Left forelimb (tissue), 1 donor: ENCODE data around the gene CAMK2N1.

Source experiments
- DNase-seq: peaks from one replicate; pipeline ENCODE4 v3.0.0-alpha.2; 2018; ENCODE audit warnings: low spot score

The CAMK2N1 gene

DNA sequence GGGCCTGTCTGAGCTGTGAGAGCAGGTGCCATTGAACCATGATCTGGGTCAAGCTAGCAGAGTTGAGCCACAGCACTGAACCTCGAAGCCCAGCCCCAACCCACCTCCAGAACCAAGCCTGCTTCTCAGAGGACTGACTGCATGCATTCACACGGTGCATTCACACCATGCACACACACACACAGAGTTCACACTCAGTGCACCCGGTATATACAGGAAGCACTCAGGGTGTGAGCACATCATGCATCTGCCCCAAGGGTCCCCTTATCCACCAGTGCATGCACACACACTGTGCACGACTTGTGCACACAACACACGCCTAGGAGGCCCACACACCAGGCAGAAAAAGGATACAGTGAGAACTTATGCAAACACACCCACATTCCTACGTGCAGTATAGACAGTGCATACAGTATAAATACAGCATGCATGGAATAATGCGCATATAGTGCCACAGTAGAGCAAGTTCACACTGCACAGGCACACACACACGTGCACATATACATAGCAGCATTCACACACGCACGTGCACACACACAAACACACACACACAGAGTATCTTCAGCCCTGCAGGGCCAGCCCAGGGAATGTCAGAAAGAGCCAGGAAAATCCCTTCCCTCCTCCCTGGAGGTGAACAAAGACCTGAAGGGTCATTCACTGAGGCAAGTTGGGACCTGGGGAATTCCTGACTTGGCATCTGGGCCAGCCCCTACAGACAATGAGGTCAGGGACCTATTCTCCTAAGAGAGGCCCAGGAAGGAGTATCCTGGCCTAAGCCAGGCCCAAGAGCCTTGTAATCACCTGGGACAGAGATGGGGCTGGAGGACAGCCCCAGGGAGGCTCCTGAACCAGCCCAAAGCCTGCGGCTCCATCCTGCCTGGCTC lies 42.1 kb downstream of the CAMK2N1 start:
- DNase-seq = no peak

DNA sequence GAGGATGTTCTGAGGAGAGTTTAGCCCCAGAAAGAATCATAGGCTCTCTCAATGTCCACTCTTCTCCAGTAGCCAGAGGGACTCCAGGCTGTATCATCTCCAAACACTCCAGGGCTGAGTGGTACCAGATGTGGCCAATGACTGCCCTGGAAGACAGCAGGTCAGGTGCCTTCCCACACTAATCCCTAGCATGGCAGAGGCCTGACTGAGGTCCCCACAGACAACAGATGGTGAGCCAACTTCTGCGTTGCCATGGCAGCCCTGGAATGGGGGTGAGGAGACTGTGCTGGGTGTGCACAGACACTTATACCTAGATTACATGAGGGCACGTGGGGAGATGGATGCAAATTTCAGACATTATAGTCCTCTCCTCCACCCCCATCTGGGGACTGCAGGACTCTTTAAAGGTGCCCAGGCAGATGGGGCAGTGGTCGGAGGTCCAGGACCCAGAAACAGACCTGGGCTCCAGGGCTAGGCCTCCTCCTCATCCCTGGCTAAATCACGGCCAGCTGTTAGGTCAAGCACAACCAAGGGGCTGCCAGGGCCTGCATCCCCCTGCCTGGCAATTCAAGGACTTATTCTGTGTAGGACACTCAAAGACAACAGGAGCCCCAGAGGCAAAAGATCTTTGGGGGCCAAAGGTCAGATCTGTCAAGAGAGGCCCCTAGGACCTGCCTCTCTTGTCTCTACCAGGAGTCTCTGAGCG lies 42.9 kb downstream of the CAMK2N1 start:
- DNase-seq = peak; percentile 30

DNA sequence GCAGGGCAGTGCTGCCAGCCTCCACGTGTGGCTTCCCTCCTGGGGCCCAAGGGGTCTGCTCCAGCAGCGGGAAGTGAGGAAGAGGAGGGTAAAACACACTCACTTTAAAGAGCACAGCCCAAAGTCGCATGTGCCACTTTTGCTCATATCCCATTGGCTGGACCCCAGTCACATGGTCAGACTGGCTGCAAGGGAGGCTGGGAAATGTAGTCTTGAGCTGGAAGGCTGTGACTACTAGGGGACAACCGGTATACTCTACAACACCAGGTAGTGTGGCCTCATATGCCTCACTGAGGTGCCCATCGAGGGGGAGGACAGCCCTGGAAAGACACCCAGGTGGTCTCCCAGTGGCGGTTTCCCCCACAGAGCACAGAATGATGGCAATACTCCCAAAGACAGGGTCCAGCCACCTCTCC lies 45.2 kb downstream of the CAMK2N1 start:
- peak; percentile 51 for DNase-seq

GRCh38 chr1:20439282-20439681 lies 46.7 kb downstream of the CAMK2N1 start:
- DNase-seq = no peak

DNA sequence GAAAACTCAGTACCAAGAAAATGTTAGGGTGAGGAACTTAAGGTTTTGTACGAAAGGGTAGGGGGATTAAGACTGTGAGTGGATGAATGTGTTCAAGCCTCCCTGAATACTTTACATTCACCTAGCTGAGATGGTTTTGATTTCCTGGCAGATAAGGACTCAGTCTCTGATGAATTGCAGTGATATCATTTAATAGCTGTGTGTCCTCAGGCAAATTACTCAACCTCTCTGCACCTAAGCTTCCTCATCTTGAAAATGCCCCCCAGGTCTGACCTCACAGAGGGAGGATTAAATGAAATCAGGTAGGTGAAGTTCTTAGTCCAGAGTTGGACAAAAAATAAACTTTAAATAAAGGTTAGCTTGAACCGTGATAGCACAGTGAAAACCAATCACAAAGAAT lies 48.4 kb downstream of the CAMK2N1 start:
- DNase-seq = no peak

- DNase-seq = no peak
Observed at GRCh38 chr1:20432891-20433290, 53.1 kb downstream of the CAMK2N1 start.
